Activated naive CD8-positive, alpha-beta T cell treated with anti-CD3 and anti-CD28 coated beads, Interleukin-2, amount 10 ng/mL, durations not matched to agents 7 days and 5 days (primary cell): ENCODE measurements around the gene WBP1L. TPM values are rescaled to one million over a fixed set of nuclear protein-coding genes. Genes with fewer than 3 reads are reported as not detected.
"Not testable (repeated sequence)": the region's sequence is repeated elsewhere in the genome, so short reads cannot be mapped to it uniquely, and the experiment has no call there.

Source experiments
- ATAC-seq: fragments of 150-1000 bp; cut with Tn5 transposase; one replicate; pipeline ENCODE4 v1.10.0; 2021; ENCODE audit warnings: low read depth, moderate library complexity
- POLR2A ChIA-PET: fragments of 350-600 bp; sonication (Branson Sonifier 250); formaldehyde crosslinking; loops from one replicate; lab custom pipeline; 2021; ENCODE audit warnings: antibody characterized with exemption; lab: Charles Lee
- DNase-seq: peaks from one replicate; pipeline ENCODE4 v3.0.0; 2021
- H3K27ac Mint-ChIP-seq: one replicate; pipeline ENCODE4 v1.8.0; 2022; ENCODE audit warnings: mild to moderate bottlenecking, mixed read lengths
- H3K27me3 Mint-ChIP-seq: one replicate; pipeline ENCODE4 v1.8.0; 2022; ENCODE audit warnings: mild to moderate bottlenecking, moderate library complexity, mixed read lengths
- H3K36me3 Mint-ChIP-seq: one replicate; pipeline ENCODE4 v1.8.0; 2021; ENCODE audit warnings: mild to moderate bottlenecking, mixed read lengths
- H3K4me1 Mint-ChIP-seq: one replicate; pipeline ENCODE4 v1.8.0; 2021; ENCODE audit warnings: mixed read lengths
- H3K4me3 Mint-ChIP-seq: one replicate; pipeline ENCODE4 v1.8.0; 2022; ENCODE audit warnings: mild to moderate bottlenecking, moderate library complexity, mixed read lengths
- H3K9me3 Mint-ChIP-seq: one replicate; pipeline ENCODE4 v1.8.0; 2021; ENCODE audit warnings: mixed read lengths
- total RNA-seq, 2 experiments: library from RNA; stranded (reverse); gene quantifications; one replicate each; pipeline ENCODE4 v1.2.3, GENCODE V29; 2021

WBP1L gene
- total RNA-seq, 2 experiments from 2014 or later = 31.0 to 31.4 TPM

DNA sequence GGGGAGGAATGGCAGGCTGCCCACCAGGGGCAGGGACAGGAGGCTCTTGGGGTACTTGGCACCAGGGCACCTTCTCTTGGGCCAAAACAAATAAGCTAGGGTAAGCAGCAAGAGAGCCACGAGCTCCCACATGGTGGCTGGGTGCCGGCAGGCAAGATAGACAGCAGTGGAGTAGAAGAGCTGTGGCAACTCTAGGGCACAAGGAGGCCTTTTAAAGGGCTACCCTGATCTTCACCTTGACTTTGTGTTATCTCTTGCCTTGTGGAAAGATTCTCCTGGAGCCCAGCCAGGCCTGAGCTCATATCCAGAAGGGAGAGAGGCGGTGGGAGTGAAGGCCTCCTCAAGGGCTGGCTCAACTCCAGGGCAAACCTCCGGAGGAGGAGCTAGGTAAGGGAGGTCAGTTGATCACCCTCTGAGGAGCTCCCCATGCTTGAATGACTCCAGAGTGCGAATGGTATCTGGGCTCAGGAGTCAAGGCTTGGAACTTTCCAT is 93.5 kb downstream of the WBP1L start, which contains the start of gene CYP17A1:
TSS of gene CYP17A1 (minus strand) at position 184 of the 492 bp plus-strand sequence. CDS start at position 132, 52 bp downstream.
- Mint-ChIP-seq H3K27ac (no peak within 1 kb of the TSS), H3K4me1 (no peaks in the 10 kb centered on the region), H3K27me3 (peaks cover 20% of the 10 kb centered on the region), H3K36me3 (peaks cover 1% of the 10 kb centered on the region), H3K9me3 (peaks cover 6% of the 10 kb centered on the region), H3K4me3 (no peak within 1 kb of the TSS)
- POLR2A ChIA-PET = no interaction called here
- DNase-seq (no peak), ATAC-seq (no peak)

DNA sequence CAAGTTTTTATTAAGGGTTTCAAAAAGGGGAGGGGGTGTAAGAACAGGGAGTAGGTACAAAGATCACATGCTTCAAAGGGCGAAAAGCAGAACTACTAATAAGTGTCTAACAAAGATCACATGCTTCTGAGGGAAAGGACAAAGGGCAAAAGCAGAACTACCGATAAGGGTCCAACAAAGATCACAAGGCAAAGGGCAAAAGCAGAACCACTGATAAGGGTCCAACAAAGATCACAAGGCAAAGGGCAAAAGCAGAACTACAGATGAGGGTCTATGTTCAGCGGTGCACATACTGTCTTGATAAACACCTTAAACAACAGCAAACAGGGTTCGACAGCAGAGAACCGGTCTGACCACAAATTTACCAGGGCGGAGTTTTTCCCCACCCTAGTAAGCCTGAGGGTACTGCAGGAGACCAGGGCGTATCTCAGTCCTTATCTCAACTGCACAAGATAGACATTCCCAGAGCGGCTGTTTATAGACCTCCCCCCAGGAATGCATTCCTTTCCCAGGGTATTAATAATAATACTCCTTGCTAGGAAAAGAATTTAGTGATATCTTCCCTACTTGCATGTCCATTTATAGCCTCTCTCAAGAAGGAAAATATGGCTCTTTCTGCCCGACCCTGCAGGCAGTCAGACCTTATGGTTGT is 94.7 kb downstream of the WBP1L start:
- H3K4me1 Mint-ChIP-seq, H3K27ac Mint-ChIP-seq: not testable (repeated sequence)

DNA sequence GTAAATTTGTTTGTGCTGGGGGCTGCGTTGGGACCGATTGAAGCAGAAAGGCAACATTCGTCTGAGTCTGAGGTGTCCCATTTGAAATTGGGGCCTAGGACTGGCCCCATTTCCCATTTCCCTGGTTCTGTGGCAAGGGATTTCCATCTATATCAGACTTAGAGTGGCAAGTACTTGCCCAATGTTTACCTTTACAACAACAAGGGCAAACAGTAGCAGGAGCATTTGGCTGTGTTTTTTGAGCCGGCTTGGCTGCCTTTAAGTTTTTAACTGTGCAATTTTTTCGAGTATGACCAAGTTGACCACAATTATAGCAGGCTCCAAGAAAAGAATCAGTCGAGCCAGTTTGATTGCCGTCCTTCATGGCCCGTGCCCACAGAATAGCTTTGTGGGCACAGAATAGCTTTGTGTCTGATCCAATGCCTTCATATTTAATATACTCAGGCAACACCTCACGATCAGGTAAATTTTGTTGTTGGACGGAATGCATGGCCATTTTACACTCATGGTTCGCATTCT is 98.1 kb downstream of the WBP1L start:
- Mint-ChIP-seq H3K36me3 (peaks cover 1% of the 10 kb centered on the region), H3K27me3 (peaks cover 19% of the 10 kb centered on the region), H3K27ac (no peak overlapping the region), H3K9me3 (peaks cover 6% of the 10 kb centered on the region), H3K4me3 (no peak overlapping the region), H3K4me1 (no peaks in the 10 kb centered on the region)
- POLR2A ChIA-PET = no interaction called here
- DNase-seq (no peak), ATAC-seq (no peak)

More for the DNA sequence above, 94.7 kb downstream of the WBP1L start:
- H3K4me3 Mint-ChIP-seq, H3K9me3 Mint-ChIP-seq, ATAC-seq, H3K36me3 Mint-ChIP-seq, DNase-seq, POLR2A ChIA-PET: not testable (repeated sequence)
- peaks cover 20% of the 10 kb centered on the region for H3K27me3 Mint-ChIP-seq

DNA sequence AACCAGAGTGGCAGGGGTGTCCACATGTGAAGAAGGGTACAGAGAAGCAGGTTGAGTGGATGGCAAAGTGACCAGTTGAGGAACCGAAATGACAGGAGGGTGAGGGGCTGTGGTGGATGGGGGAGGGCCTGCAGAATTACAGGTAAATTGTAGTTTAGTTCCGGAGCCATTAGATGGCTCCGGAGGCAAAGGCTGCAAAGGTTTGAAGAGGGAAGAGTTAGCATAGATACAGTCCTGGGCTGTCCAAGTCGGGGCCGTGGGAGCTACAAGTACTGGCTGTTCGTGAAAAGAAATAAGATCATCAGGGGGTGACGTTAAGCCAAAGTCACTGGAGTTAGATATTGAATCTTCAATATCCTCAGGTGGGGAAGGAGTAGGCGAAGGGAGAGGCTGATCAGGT is 99.4 kb downstream of the WBP1L start:
- DNase-seq, POLR2A ChIA-PET, H3K4me1 Mint-ChIP-seq, H3K9me3 Mint-ChIP-seq, ATAC-seq, H3K36me3 Mint-ChIP-seq, H3K4me3 Mint-ChIP-seq, H3K27ac Mint-ChIP-seq: not testable (repeated sequence)
- peaks cover 15% of the 10 kb centered on the region for H3K27me3 Mint-ChIP-seq

DNA sequence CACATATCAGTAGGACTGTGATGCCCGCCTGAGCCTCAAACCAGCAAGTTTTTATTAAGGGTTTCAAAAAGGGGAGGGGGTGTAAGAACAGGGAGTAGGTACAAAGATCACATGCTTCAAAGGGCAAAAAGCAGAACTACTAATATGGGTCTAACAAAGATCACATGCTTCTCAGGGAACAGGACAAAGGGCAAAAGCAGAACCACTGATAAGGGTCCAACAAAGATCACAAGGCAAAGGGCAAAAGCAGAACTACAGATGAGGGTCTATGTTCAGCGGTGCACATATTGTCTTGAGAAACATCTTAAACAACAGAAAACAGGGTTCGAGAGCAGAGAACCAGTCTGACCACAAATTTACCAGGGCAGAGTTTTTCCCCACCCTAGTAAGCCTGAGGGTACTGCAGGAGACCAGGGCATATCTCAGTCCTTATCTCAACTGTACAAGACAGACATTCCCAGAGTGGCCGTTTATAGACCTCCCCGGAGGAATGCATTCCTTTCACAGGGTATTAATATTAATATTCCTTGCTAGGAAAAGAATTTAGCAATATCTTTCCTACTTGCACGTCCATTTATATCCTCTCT is 100.5 kb downstream of the WBP1L start:
- H3K27me3 Mint-ChIP-seq, H3K36me3 Mint-ChIP-seq, H3K27ac Mint-ChIP-seq, POLR2A ChIA-PET, H3K4me3 Mint-ChIP-seq, DNase-seq, H3K9me3 Mint-ChIP-seq, ATAC-seq, H3K4me1 Mint-ChIP-seq: not testable (repeated sequence)

DNA sequence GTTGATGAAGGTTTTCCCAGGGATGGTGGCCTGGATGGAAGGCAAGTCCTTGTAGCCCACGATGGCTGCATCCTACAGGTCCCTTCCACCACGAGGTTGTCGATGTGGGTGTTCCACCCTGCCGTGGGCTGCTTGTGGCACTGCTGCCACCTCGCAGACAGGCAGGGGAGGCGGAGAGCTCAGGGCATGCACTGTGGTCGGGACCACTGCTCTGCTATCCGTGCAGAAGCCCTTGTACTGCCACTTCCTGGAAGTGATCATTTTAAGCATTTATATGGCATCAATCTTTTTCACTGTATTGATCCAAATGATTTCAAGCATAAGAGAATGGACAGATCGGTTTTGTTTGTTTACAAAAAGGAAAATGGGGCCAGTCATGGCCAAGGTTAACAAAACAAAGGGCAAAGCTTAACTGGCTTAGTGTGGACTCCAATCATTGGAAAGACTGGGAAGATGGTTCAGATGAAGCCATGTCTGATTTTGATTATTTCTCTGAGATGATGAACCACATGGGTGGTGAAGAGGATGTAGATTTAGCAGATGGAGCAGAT is 101.7 kb downstream of the WBP1L start:
- Mint-ChIP-seq H3K4me1 (no peaks in the 10 kb centered on the region), H3K4me3 (no peak overlapping the region), H3K27me3 (peaks cover 7% of the 10 kb centered on the region), H3K27ac (no peak overlapping the region), H3K9me3 (no peaks in the 10 kb centered on the region), H3K36me3 (no peaks in the 10 kb centered on the region)
- POLR2A ChIA-PET = interaction anchor here (0.6 kb wide), 1 partner anchor 245 kb away, joined by 4 read pairs; no protein-coding TSS in a partner anchor
- ATAC-seq (no peak), DNase-seq (no peak)

DNA sequence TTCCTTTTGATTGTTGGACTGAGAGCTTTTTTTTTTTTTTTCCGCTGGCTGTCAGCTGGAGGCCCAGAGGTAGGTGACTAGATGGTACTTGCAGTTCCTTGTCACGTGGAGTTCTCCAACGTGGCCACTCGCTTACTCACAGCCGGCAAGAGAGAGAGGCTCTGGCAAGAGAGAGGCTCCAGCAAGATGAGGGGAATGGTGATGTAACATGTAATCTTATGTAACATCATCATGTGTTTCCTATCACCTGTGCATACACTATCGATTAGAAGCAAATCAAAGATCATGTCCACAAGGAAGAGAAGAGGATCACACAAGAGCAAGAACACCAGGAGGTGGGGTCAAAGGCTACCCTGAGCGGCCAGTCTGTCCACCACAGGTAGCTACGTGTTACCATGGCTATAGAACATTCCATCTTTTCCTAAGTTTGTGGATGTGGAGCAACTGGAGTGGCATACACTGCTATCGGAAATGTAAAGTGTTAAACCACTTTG is 106.3 kb downstream of the WBP1L start:
- H3K9me3 Mint-ChIP-seq = no peaks in the 10 kb centered on the region
- DNase-seq = no peak
- ATAC-seq = no peak
- H3K4me1 Mint-ChIP-seq = peaks cover 2% of the 10 kb centered on the region
- no peak overlapping the region for H3K4me3 Mint-ChIP-seq
- no peaks in the 10 kb centered on the region for H3K36me3 Mint-ChIP-seq
- H3K27ac Mint-ChIP-seq = no peak overlapping the region
- POLR2A ChIA-PET = no interaction called here
- no peaks in the 10 kb centered on the region for H3K27me3 Mint-ChIP-seq

DNA sequence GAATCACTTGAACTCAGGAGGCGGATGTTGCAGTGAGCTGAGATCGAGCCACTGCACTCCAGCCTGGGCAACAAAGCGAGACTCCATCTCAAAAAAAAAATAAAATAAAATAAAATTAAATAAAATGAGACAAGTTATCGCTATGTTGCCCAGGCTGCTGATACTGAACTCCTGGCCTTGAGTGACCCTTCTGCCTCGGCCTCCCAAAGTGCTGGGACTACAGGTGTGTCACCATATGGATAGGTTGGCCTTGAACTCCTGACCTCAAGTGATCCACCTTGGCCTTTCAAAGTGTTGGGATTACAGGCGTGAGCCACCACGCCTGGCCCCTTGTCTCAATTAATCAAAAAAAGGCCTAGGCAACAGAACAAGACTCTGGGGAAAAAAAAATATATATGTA is 109.5 kb downstream of the WBP1L start:
- not testable (repeated sequence) for ATAC-seq, H3K27ac Mint-ChIP-seq, H3K4me3 Mint-ChIP-seq, H3K4me1 Mint-ChIP-seq, H3K9me3 Mint-ChIP-seq, DNase-seq, H3K27me3 Mint-ChIP-seq, H3K36me3 Mint-ChIP-seq
- POLR2A ChIA-PET = interaction anchor here (2.0 kb wide), 1 partner anchor 64 kb away, joined by 7 read pairs; the partner anchor contains the start of gene CNNM2

DNA sequence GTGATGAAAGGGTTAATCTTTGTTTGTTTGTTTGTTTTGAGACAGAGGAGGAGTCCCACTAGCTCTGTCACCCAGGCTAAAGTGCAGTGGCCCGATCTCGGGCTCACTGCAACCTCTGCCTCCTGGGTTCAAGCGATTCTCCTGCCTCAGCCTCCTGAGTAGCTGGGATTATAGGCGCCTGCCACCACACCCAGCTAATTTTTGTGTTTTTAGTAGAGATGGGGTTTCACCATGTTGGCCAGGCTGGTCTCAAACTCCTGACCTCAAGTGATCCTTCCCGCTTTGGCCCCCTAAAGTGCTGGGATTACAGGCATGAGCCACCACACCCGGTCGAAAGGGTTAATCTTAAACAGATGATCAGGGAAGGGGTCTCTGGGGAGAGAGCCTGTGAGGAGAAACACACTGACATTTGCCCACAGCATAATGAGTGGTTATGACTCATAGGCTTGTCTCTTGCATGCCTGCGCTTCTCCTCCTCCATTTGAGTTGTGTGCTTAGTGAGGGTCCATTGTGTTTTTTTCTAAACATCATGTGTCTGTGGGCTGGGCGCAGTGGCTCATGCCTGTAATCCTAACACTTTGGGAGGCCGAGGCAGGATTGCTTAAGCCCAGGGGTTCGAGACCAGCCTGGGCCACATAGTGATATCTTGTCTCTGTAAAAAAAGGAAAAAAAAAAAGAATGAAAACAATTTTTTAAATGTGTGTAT is 112.1 kb downstream of the WBP1L start:
- DNase-seq, H3K36me3 Mint-ChIP-seq, H3K27ac Mint-ChIP-seq, H3K9me3 Mint-ChIP-seq, ATAC-seq, POLR2A ChIA-PET, H3K27me3 Mint-ChIP-seq: not testable (repeated sequence)
- Mint-ChIP-seq H3K4me1 (peaks cover 11% of the 10 kb centered on the region), H3K4me3 (peak overlapping the region; percentile 18)

DNA sequence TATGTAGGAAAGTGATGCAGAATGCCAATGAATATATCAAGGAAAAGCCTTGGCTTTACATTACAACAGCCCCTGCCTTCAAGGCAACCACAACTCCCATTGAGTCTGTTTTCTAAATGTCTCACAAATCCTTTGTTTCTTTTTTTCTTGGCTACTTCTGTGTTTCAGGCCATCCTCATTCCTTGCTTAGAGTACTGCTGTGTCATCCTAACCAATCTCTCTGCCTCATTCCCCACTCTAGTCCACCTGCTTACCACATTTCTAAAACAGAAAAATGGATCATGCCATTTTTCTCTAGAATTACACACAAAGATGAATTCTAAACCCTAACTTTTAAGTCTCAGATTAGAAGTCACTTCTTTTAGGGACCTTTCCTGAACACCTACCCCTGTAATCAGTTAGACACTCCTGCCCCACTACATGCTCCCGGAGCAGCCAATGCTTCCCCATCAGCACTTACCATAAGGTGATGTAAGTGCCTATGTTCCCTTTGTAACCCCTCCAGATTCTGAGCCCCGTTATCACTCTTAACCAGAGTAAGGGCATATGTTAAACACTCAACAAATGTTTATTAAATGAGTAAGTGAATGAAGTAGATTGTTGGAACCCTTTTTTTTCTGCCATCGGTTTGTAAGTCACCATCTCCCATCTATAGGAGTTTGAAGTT is 113.1 kb downstream of the WBP1L start:
- Mint-ChIP-seq H3K36me3 (peaks cover 5% of the 10 kb centered on the region), H3K9me3 (no peaks in the 10 kb centered on the region), H3K4me1 (peaks cover 11% of the 10 kb centered on the region), H3K27me3 (no peaks in the 10 kb centered on the region), H3K4me3 (no peak overlapping the region), H3K27ac (no peak overlapping the region)
- POLR2A ChIA-PET = no interaction called here
- ATAC-seq = no peak
- DNase-seq = no peak

DNA sequence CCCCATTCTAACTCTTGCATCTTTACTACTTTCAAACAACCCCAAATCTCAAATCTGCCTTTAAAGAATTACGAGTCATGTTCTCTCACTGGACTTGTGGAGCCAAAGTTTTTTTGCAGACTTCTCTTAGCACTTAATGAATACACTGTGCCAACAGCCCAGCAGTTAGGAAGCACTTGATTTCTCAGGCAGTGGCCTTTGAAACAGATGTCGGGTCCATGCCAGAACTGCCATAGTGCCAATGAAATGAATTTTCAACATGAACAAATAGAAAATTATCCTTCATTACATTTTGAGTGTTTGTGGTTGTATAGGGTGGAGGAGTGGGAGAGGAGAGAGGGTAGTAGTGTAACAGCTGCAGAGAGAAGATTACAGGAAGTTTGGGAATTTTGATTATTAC is 116.2 kb downstream of the WBP1L start:
- no peaks in the 10 kb centered on the region for H3K27me3 Mint-ChIP-seq
- H3K27ac Mint-ChIP-seq = no peak overlapping the region
- ATAC-seq = no peak
- POLR2A ChIA-PET = no interaction called here
- peaks cover 10% of the 10 kb centered on the region for H3K4me1 Mint-ChIP-seq
- no peak overlapping the region for H3K4me3 Mint-ChIP-seq
- H3K36me3 Mint-ChIP-seq = peaks cover 5% of the 10 kb centered on the region
- H3K9me3 Mint-ChIP-seq = no peaks in the 10 kb centered on the region
- DNase-seq = no peak

DNA sequence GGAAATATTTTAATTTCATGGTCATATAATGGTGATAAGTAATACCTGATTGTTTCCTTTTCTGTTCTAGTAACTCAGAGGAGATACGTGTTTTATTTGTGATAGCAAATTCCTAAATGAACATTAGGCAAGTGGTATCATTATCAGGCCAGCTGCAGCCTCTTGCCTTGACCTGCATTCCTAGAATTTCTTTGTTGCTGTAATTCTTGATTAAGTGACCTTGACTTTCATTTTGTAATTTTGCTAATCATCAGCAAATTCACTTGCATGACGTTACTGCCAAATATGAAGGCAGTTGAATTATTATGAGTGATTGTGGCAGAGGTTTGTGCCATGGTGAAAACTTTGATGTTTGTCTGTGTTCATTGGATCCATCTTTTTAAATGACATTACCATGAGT is 119.9 kb downstream of the WBP1L start:
- no peak for DNase-seq
- peaks cover 4% of the 10 kb centered on the region for H3K4me1 Mint-ChIP-seq
- peaks cover 5% of the 10 kb centered on the region for H3K36me3 Mint-ChIP-seq
- ATAC-seq = no peak
- no peaks in the 10 kb centered on the region for H3K9me3 Mint-ChIP-seq
- H3K27me3 Mint-ChIP-seq = peaks cover 2% of the 10 kb centered on the region
- no peak overlapping the region for H3K27ac Mint-ChIP-seq
- H3K4me3 Mint-ChIP-seq = no peak overlapping the region
- POLR2A ChIA-PET = no interaction called here

DNA sequence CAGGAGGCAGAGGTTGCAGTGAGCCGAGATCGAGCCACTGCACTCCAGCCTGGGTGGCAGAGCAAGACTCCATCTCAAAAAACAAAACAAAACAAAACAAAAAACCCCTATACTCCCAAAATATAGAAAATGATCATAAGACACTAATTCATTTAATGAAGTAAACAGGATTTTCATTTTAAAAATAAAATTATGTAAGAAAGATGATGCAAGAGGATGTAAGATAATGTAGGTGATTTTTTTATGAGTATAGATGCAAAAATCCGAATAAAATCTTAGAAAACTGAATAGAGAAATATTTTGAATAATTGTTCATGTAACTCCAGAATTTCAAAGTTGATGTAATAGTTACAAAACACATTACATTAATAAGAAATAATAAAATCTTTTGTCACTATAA is 121.9 kb downstream of the WBP1L start:
- H3K4me3 Mint-ChIP-seq = no peak overlapping the region
- DNase-seq = no peak
- POLR2A ChIA-PET = no interaction called here

More for the DNA sequence above, 121.9 kb downstream of the WBP1L start:
- Mint-ChIP-seq H3K9me3 (no peaks in the 10 kb centered on the region), H3K4me1 (peaks cover 12% of the 10 kb centered on the region), H3K27ac (no peak overlapping the region), H3K36me3 (no peaks in the 10 kb centered on the region), H3K27me3 (peaks cover 18% of the 10 kb centered on the region)
- ATAC-seq = no peak
